IMR-90 (cell line): Measurements from ENCODE around the gene LTBP1. TPM values are rescaled to one million over a fixed set of nuclear protein-coding genes. Genes with fewer than 3 reads are reported as not detected.

Source experiments
- ATAC-seq: fragments of 200-7000 bp; cut with Tn5 transposase; 2 replicates; pipeline ENCODE4 v1.9.1; 2020; ENCODE audit warnings: low read depth, mild to moderate bottlenecking, moderate library complexity
- BruUV-seq: library from RNA; stranded (reverse); fragments of 400-500 nt; replicated peaks from 2 replicates; lab custom pipeline; 2021; lab: Mats Ljungman, UMichigan
- CTCF ChIA-PET: fragments of 300-600 bp; formaldehyde crosslinking; extraction: SDS; loops from one replicate; lab custom pipeline; 2021; ENCODE audit warnings: antibody characterized with exemption; lab: Yijun Ruan, JAX
- POLR2A ChIA-PET: fragments of 300-600 bp; sonication (Branson Sonifier 250); formaldehyde crosslinking; loops from one replicate; lab custom pipeline; 2022; ENCODE audit warnings: antibody characterized with exemption; ENCODE audit not compliant: unreplicated experiment; lab: Charles Lee
- DNase-seq: peaks from one replicate; pipeline ENCODE4 v3.0.0; 2013
- H2AFZ ChIP-seq: replicated peaks from 2 replicates; pipeline ENCODE3; 2013; ENCODE audit warnings: low read length, mild to moderate bottlenecking; ENCODE audit not compliant: poor library complexity
- H2AK5ac ChIP-seq: 2 replicates; pipeline ENCODE4 v1.6.1; 2013; ENCODE audit warnings: low read depth, low read length, inconsistent platforms
- H2AK9ac ChIP-seq: replicated peaks from 2 replicates; pipeline ENCODE3; 2013; ENCODE audit warnings: mild to moderate bottlenecking, low read depth, low read length, moderate library complexity; ENCODE audit not compliant: poor library complexity
- H2BK120ac ChIP-seq: 2 replicates; pipeline ENCODE4 v1.6.1; 2013; ENCODE audit warnings: low read depth, low read length, inconsistent platforms
- H2BK15ac ChIP-seq: 3 replicates; pipeline ENCODE4 v1.6.1; 2013; ENCODE audit warnings: low read depth, low read length, inconsistent platforms
- H2BK20ac ChIP-seq: 2 replicates; pipeline ENCODE4 v1.6.1; 2013; ENCODE audit warnings: low read depth, mild to moderate bottlenecking, inconsistent platforms, low read length, moderate library complexity
- H2BK5ac ChIP-seq: 2 replicates; pipeline ENCODE4 v1.6.1; 2013; ENCODE audit warnings: mild to moderate bottlenecking, low read depth, low read length, inconsistent platforms; ENCODE audit not compliant: poor library complexity, severe bottlenecking
- H3K14ac ChIP-seq: replicated peaks from 2 replicates; pipeline ENCODE4 v1.6.1; 2013; ENCODE audit warnings: low read depth, low read length, inconsistent platforms
- H3K18ac ChIP-seq: 2 replicates; pipeline ENCODE4 v1.6.1; 2013; ENCODE audit warnings: low read depth, low read length, control low read depth
- H3K23ac ChIP-seq: 2 replicates; pipeline ENCODE4 v1.6.1; 2013; ENCODE audit warnings: low read depth, low read length, inconsistent platforms
- H3K27ac ChIP-seq: 2 replicates; pipeline ENCODE4 v1.5.1; 2013; ENCODE audit warnings: mild to moderate bottlenecking, control low read depth, low read length; ENCODE audit not compliant: insufficient read depth
- H3K27me3 ChIP-seq: 2 replicates; pipeline ENCODE4 v1.6.1; 2013; ENCODE audit warnings: low read length; ENCODE audit not compliant: control insufficient read depth, insufficient read depth
- H3K36me3 ChIP-seq: 2 replicates; pipeline ENCODE4 v1.6.1; 2013; ENCODE audit warnings: low read length, mixed read lengths; ENCODE audit not compliant: control insufficient read depth, insufficient read depth
- H3K4ac ChIP-seq: 2 replicates; pipeline ENCODE4 v1.6.1; 2013; ENCODE audit warnings: low read depth, low read length, inconsistent platforms
- H3K4me1 ChIP-seq: 2 replicates; pipeline ENCODE4 v1.6.1; 2013; ENCODE audit warnings: low read length, mixed read lengths; ENCODE audit not compliant: control insufficient read depth, insufficient read depth
- H3K4me2 ChIP-seq: 2 replicates; pipeline ENCODE4 v1.6.1; 2013; ENCODE audit warnings: low read depth, mild to moderate bottlenecking, control low read depth, low read length, moderate library complexity
- H3K4me3 ChIP-seq: 2 replicates; pipeline ENCODE4 v1.5.1; 2013; ENCODE audit warnings: low read depth, mild to moderate bottlenecking, control low read depth, low read length, moderate library complexity; ENCODE audit not compliant: insufficient read depth
- H3K56ac ChIP-seq: 2 replicates; pipeline ENCODE4 v1.6.1; 2013; ENCODE audit warnings: low read length, inconsistent platforms; ENCODE audit not compliant: insufficient read depth; ENCODE audit errors: extremely low read depth
- H3K79me1 ChIP-seq, 2 experiments: 2 replicates each; pipeline ENCODE4 v1.6.1; 2013; ENCODE audit warnings: low read length in 2 of 2, inconsistent platforms in 1 of 2, low read depth in 1 of 2
- H3K9ac ChIP-seq: 2 replicates; pipeline ENCODE4 v1.6.1; 2013; ENCODE audit warnings: low read depth, low read length, control low read depth
- H3K9me1 ChIP-seq: 2 replicates; pipeline ENCODE4 v1.6.1; 2013; ENCODE audit warnings: low read length, inconsistent platforms; ENCODE audit not compliant: insufficient read depth
- H3K9me3 ChIP-seq: 2 replicates; pipeline ENCODE4 v1.6.1; 2013; ENCODE audit warnings: low read length; ENCODE audit not compliant: control insufficient read depth, insufficient read depth
- H4K20me1 ChIP-seq: 2 replicates; pipeline ENCODE4 v1.6.1; 2013; ENCODE audit warnings: low read length, inconsistent platforms; ENCODE audit not compliant: insufficient read depth
- H4K5ac ChIP-seq: 2 replicates; pipeline ENCODE4 v1.6.1; 2013; ENCODE audit warnings: mild to moderate bottlenecking, low read depth, low read length, control low read depth
- H4K8ac ChIP-seq, 2 experiments: 2 replicates each; pipeline ENCODE4 v1.6.1; 2013; ENCODE audit warnings: low read depth in 2 of 2, low read length in 2 of 2, control low read depth in 1 of 2, inconsistent platforms in 1 of 2
- H4K91ac ChIP-seq: 2 replicates; pipeline ENCODE4 v1.6.1; 2013; ENCODE audit warnings: low read depth, low read length, inconsistent platforms; ENCODE audit not compliant: insufficient read depth
- BHLHE40 ChIP-seq: fragments of 150-350 bp; IDR thresholded peaks from 2 replicates; pipeline ENCODE4 v1.6.1; 2016; ENCODE audit warnings: mild to moderate bottlenecking, low read depth, low read length
- CEBPB ChIP-seq: IDR thresholded peaks from 2 replicates; pipeline ENCODE4 v1.6.1; 2012; ENCODE audit warnings: low read depth, low read length, improper control_type of control experiment
- CTCF ChIP-seq: conservative IDR thresholded peaks from 2 replicates; pipeline ENCODE4 v1.5.1; 2012; ENCODE audit warnings: mild to moderate bottlenecking, low read depth, low read length, improper control_type of control experiment
- FOS ChIP-seq: fragments of 150-350 bp; IDR thresholded peaks from 2 replicates; pipeline ENCODE4 v1.6.1; 2016; ENCODE audit warnings: low read depth, low read length
- MAFK ChIP-seq: IDR thresholded peaks from 2 replicates; pipeline ENCODE4 v1.6.1; 2012; ENCODE audit warnings: low read depth, low read length, improper control_type of control experiment
- RCOR1 ChIP-seq: IDR thresholded peaks from 2 replicates; pipeline ENCODE4 v1.6.1; 2012; ENCODE audit warnings: mild to moderate bottlenecking, low read length, improper control_type of control experiment; ENCODE audit not compliant: insufficient replicate concordance
- RFX5 ChIP-seq: IDR thresholded peaks from 2 replicates; pipeline ENCODE4 v1.8.0; 2012; ENCODE audit warnings: low read depth, mild to moderate bottlenecking, low read length, moderate library complexity
- WGBS, 2 experiments: methylation state at CpG; one replicate each; pipeline versions ENCODE4 v1.1.5 to v1.1.7; 2013; ENCODE audit warnings: missing lambda C conversion rate in 2 of 2; ENCODE audit not compliant: insufficient read length in 1 of 2; ENCODE audit errors: extremely low coverage in 2 of 2; 5-methylcytosine and 5-hydroxymethylcytosine counted together
- dilution Hi-C: fragments of 300-500 bp; cut with HindIII; formaldehyde crosslinking; loops from one replicate; pipeline ENCODE4 v1.14.3; 2018; ENCODE audit warnings: low sequenced_read_pairs; ENCODE audit not compliant: unreplicated experiment
- in situ Hi-C: fragments of 300-500 bp; cut with MboI; formaldehyde crosslinking; loops from 3 replicates; pipeline ENCODE4 v1.14.3; 2019; ENCODE audit warnings: low sequenced_read_pairs, inconsistent platforms, mixed read lengths
- intact Hi-C: fragments of 100-400 bp; cut with micrococcal nuclease; formaldehyde crosslinking; loops from 2 replicates; pipeline ENCODE4 v1.10.0; 2022
- polyA plus RNA-seq, 3 experiments: library from polyadenylated mRNA; depleted of rRNA; stranded (reverse); fragments of >200 nt; gene quantifications; 2 replicates each; pipeline ENCODE4 v1.2.3, GENCODE V29; 2012; ENCODE audit warnings: low replicate concordance in 1 of 3
- total RNA-seq: library from RNA; depleted of rRNA; stranded (reverse); fragments of >200 nt; gene quantifications from 2 replicates; pipeline ENCODE4 v1.2.3, GENCODE V29; 2012
- TF ChIP-seq, protein P1 (sequence below): fragments of 150-350 bp; IDR thresholded peaks from 2 replicates; pipeline ENCODE4 v1.6.1; 2017; ENCODE audit warnings: mild to moderate bottlenecking, antibody characterized with exemption, low read length, low read depth

LTBP1 gene
- total and polyA plus RNA-seq, 2 of the 4 experiments (the other 2 are of a cell fraction), result 235 to 326 TPM

- in situ Hi-C loops, result no loop called here
- H3K23ac ChIP-seq, result peak overlapping the region; percentile 3; the same call in 1 of the 2 replicates
- peak overlapping the region; percentile 77 for H3K18ac ChIP-seq
- peaks cover 35% of the 10 kb centered on the region for H3K4me1 ChIP-seq
- peaks cover 18% of the 10 kb centered on the region for H3K9me1 ChIP-seq
- H2AFZ ChIP-seq, result no peak overlapping the region
- H3K14ac ChIP-seq, result peak overlapping the region; percentile 11
- dilution Hi-C loops, result no loop called here
- peak overlapping the region; percentile 36; the same call in 1 of the 2 replicates for H3K9ac ChIP-seq
- BruUV-seq, result no TSS peak
- ChIA-PET POLR2A (no interaction called here), CTCF (no interaction called here)
- no peak overlapping the region for H3K56ac ChIP-seq
- H3K27me3 ChIP-seq, result no peaks in the 10 kb centered on the region
- peak overlapping the region in 1 of 2 experiments; percentile 11; a peak in 1 of 4 replicates for H4K8ac ChIP-seq
- H3K4me3 ChIP-seq, result no peak overlapping the region
- peak overlapping the region; percentile 52 for H2BK5ac ChIP-seq
- peak overlapping the region; percentile 58 for H4K5ac ChIP-seq
- peak overlapping the region; percentile 10; the same call in 1 of the 2 replicates for H3K4ac ChIP-seq
- ATAC-seq (peak; percentile 60), DNase-seq (peak; percentile 66)
- H2AK9ac ChIP-seq, result no peak overlapping the region
- peak overlapping the region; percentile 54; the same call in 1 of the 2 replicates for H2BK120ac ChIP-seq
- peaks cover 27% of the 10 kb centered on the region for H4K20me1 ChIP-seq
- H3K79me1 ChIP-seq, result peaks cover 36 to 81% of the 10 kb centered on the region in 2 experiments
- no CpG with 5 or more reads among the region's 3 CpGs for WGBS, 2 experiments
- no peak overlapping the region for H4K91ac ChIP-seq
- peaks cover 34% of the 10 kb centered on the region for H3K36me3 ChIP-seq
- H2AK5ac ChIP-seq, result no peak overlapping the region
- H3K27ac ChIP-seq, result peak overlapping the region; percentile 71; the same call in 1 of the 2 replicates
- TF ChIP-seq RCOR1 (no peak), FOS (no peak), MAFK (no peak), CTCF (no peak), CEBPB (no peak), RFX5 (no peak), BHLHE40 (no peak)
- TF ChIP-seq, protein P1, sequence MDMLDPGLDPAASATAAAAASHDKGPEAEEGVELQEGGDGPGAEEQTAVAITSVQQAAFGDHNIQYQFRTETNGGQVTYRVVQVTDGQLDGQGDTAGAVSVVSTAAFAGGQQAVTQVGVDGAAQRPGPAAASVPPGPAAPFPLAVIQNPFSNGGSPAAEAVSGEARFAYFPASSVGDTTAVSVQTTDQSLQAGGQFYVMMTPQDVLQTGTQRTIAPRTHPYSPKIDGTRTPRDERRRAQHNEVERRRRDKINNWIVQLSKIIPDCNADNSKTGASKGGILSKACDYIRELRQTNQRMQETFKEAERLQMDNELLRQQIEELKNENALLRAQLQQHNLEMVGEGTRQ, result no peak
- peak overlapping the region; percentile 61 for H3K4me2 ChIP-seq
- peak overlapping the region; percentile 5; the same call in 1 of the 2 replicates for H2BK20ac ChIP-seq
- intact Hi-C loops, result no loop called here
- no peaks in the 10 kb centered on the region for H3K9me3 ChIP-seq
- 0 out of 3 replicates have a peak overlapping the region, but pooled peaks have one; percentile 20 for H2BK15ac ChIP-seq
These were observed 199.3 kb downstream of the LTBP1 start for GRCh38 chr2:33146102-33146501.
